SK-N-SH (cell line): ENCODE measurements around the gene SLC2A13.

Experiments used
- EP300 ChIP-seq, 2 experiments: IDR thresholded peaks; 2 replicates each; pipeline versions ENCODE4 v1.4.0 to v1.6.1; 2012; ENCODE audit warnings: borderline replicate concordance in 1 of 2, low read depth in 1 of 2, low read length in 1 of 2
- JUND ChIP-seq: IDR thresholded peaks from 2 replicates; pipeline ENCODE4 v1.4.0; 2012
- NFIC ChIP-seq: IDR thresholded peaks from 2 replicates; pipeline ENCODE4 v1.4.0; 2012; ENCODE audit warnings: borderline replicate concordance

GRCh38 chr12:39772821-39773259 is 333.0 kb downstream of the SLC2A13 start:
- TF ChIP-seq NFIC: no peak
- no peak for TF ChIP-seq EP300 (IDR thresholded peaks at IDR 0.05; ENCODE audit: borderline replicate concordance in 1 of 2, low read depth in 1 of 2, low read length in 1 of 2)
- TF ChIP-seq JUND: no peak
